ENCODE results near the gene PLXDC2.

Gene PLXDC2

DNA sequence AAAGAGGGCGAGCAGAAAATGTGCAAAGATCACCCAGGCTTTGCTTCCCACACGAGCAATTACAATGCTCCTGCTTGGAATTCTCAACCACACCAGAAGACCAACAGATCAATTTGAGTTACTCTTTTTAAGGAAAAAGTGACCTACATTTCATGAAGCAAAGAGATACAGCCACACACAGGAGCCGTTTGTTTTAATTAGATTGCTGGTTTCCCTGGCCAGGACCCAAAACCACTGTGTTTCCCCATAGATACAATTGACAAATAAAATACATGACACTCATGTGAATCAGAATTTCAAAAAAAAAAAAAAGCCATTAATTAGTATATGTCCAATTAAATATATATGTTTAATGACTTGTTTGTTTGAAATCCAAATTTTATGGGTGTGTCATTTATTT, 458.3 kb downstream of the PLXDC2 start:
- Histone ChIP-seq H3K79me2 (ENCODE audit: control insufficient read depth, low read length) (no peaks in the 10 kb centered on the region), H3F3A (ENCODE audit: control insufficient read depth, insufficient read depth) (no peaks in the 10 kb centered on the region), H3K9me2 (replicated peaks; ENCODE audit: control insufficient read depth, low read length) (no peaks in the 10 kb centered on the region), H3K4me1 (ENCODE audit: control insufficient read depth, low read length) (no peaks in the 10 kb centered on the region), H3K4me2 (ENCODE audit: low read length) (no peak overlapping the region), H3K27me3 (ENCODE audit: control insufficient read depth, low read length) (no peaks in the 10 kb centered on the region), H3K9me3 (ENCODE audit: control insufficient read depth, insufficient read depth, low read length) (no peaks in the 10 kb centered on the region), H3K36me3 (ENCODE audit: control insufficient read depth, low read length) (no peaks in the 10 kb centered on the region), H3K27ac (ENCODE audit: low read depth, low read length) (no peak overlapping the region), H4K20me1 (ENCODE audit: control insufficient read depth, insufficient read depth, low read depth, low read length) (no peaks in the 10 kb centered on the region), H3K4me3 (ENCODE audit: low read length) (no peak overlapping the region)
- TF ChIP-seq, protein P1, sequence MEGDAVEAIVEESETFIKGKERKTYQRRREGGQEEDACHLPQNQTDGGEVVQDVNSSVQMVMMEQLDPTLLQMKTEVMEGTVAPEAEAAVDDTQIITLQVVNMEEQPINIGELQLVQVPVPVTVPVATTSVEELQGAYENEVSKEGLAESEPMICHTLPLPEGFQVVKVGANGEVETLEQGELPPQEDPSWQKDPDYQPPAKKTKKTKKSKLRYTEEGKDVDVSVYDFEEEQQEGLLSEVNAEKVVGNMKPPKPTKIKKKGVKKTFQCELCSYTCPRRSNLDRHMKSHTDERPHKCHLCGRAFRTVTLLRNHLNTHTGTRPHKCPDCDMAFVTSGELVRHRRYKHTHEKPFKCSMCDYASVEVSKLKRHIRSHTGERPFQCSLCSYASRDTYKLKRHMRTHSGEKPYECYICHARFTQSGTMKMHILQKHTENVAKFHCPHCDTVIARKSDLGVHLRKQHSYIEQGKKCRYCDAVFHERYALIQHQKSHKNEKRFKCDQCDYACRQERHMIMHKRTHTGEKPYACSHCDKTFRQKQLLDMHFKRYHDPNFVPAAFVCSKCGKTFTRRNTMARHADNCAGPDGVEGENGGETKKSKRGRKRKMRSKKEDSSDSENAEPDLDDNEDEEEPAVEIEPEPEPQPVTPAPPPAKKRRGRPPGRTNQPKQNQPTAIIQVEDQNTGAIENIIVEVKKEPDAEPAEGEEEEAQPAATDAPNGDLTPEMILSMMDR (IDR thresholded peaks at IDR 0.05; ENCODE audit: low read depth, low read length, poor library complexity, severe bottlenecking): no peak
- no peak for TF ChIP-seq EZH2phosphoT487 (IDR thresholded peaks at IDR 0.05; ENCODE audit: borderline replicate concordance, low read length)

GRCh38 chr10:20276127-20276979, 460.1 kb downstream of the PLXDC2 start:
- H3K4me3 ChIP-seq (ENCODE audit: low read length): no peak overlapping the region
- H3K27ac ChIP-seq (ENCODE audit: low read depth, low read length): no peak overlapping the region
- H3F3A ChIP-seq (ENCODE audit: control insufficient read depth, insufficient read depth): no peaks in the 10 kb centered on the region
- H3K9me3 ChIP-seq (ENCODE audit: control insufficient read depth, insufficient read depth, low read length): no peaks in the 10 kb centered on the region
- no peaks in the 10 kb centered on the region for H3K79me2 ChIP-seq (ENCODE audit: control insufficient read depth, low read length)
- no peaks in the 10 kb centered on the region for H3K4me1 ChIP-seq (ENCODE audit: control insufficient read depth, low read length)
- H3K36me3 ChIP-seq (ENCODE audit: control insufficient read depth, low read length): no peaks in the 10 kb centered on the region
- H4K20me1 ChIP-seq (ENCODE audit: control insufficient read depth, insufficient read depth, low read depth, low read length): no peaks in the 10 kb centered on the region
- no peaks in the 10 kb centered on the region for H3K27me3 ChIP-seq (ENCODE audit: control insufficient read depth, low read length)
- no peaks in the 10 kb centered on the region for H3K9me2 ChIP-seq (replicated peaks; ENCODE audit: control insufficient read depth, low read length)
- H3K4me2 ChIP-seq (ENCODE audit: low read length): no peak overlapping the region
- TF ChIP-seq, protein P1 (IDR thresholded peaks at IDR 0.05; ENCODE audit: low read depth, low read length, poor library complexity, severe bottlenecking): no peak
- TF ChIP-seq EZH2phosphoT487 (IDR thresholded peaks at IDR 0.05; ENCODE audit: borderline replicate concordance, low read length): no peak

DNA sequence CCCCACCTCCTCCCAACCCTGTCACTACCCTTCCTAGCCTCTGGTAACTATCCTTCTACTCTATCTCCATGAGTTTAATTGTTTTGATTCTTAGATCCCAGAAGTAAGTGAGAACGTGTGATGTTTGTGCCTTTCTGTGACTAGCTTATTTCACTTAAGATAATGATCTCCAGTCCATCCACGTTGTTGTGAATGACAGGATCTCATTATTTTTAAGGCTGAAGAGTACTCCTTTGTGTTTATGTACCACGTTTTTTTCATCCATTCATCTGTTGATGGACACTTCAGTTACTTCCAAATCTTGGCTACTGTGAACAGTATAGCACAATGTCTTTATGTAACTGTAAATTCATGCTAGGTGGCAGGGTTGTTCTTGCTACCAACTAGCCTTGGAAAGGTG, 461.6 kb downstream of the PLXDC2 start:
- H3K79me2 ChIP-seq (ENCODE audit: control insufficient read depth, low read length): no peaks in the 10 kb centered on the region
- no peaks in the 10 kb centered on the region for H3F3A ChIP-seq (ENCODE audit: control insufficient read depth, insufficient read depth)
- no peaks in the 10 kb centered on the region for H3K9me3 ChIP-seq (ENCODE audit: control insufficient read depth, insufficient read depth, low read length)
- no peak overlapping the region for H3K4me3 ChIP-seq (ENCODE audit: low read length)
- H3K36me3 ChIP-seq (ENCODE audit: control insufficient read depth, low read length): no peaks in the 10 kb centered on the region
- no peak for TF ChIP-seq EZH2phosphoT487 (IDR thresholded peaks at IDR 0.05; ENCODE audit: borderline replicate concordance, low read length)
- TF ChIP-seq, protein P1 (IDR thresholded peaks at IDR 0.05; ENCODE audit: low read depth, low read length, poor library complexity, severe bottlenecking): no peak
- H3K4me2 ChIP-seq (ENCODE audit: low read length): no peak overlapping the region
- H3K27ac ChIP-seq (ENCODE audit: low read depth, low read length): no peak overlapping the region
- H3K27me3 ChIP-seq (ENCODE audit: control insufficient read depth, low read length): no peaks in the 10 kb centered on the region
- H3K9me2 ChIP-seq (replicated peaks; ENCODE audit: control insufficient read depth, low read length): no peaks in the 10 kb centered on the region
- H4K20me1 ChIP-seq (ENCODE audit: control insufficient read depth, insufficient read depth, low read depth, low read length): no peaks in the 10 kb centered on the region
- H3K4me1 ChIP-seq (ENCODE audit: control insufficient read depth, low read length): no peaks in the 10 kb centered on the region
